Skeletal muscle satellite cell (primary cell): Measurements from ENCODE around the gene NPHP4.
A peak's percentile ranks its signal among the peaks of the same experiment; 100 is the strongest.
"Not testable (repeated sequence)": the region's sequence is repeated elsewhere in the genome, so short reads cannot be mapped to it uniquely, and the experiment has no call there.

Experiments
- H3K27me3 ChIP-seq: 2 replicates; pipeline ENCODE4 v1.7.0; 2013; ENCODE audit warnings: low read length; ENCODE audit not compliant: control insufficient read depth, insufficient read depth
- H3K36me3 ChIP-seq: 2 replicates; pipeline ENCODE4 v1.7.0; 2013; ENCODE audit warnings: mild to moderate bottlenecking, control low read depth, low read length; ENCODE audit not compliant: insufficient read depth
- H3K4me1 ChIP-seq: 2 replicates; pipeline ENCODE4 v1.7.0; 2013; ENCODE audit warnings: low read length; ENCODE audit not compliant: control insufficient read depth, insufficient read depth
- H3K4me2 ChIP-seq: 2 replicates; pipeline ENCODE4 v1.7.0; 2013; ENCODE audit warnings: mild to moderate bottlenecking, low read length
- H3K4me3 ChIP-seq: 2 replicates; pipeline ENCODE4 v1.7.0; 2013; ENCODE audit warnings: low read length
- H3K9ac ChIP-seq: 2 replicates; pipeline ENCODE4 v1.7.0; 2013; ENCODE audit warnings: mild to moderate bottlenecking, low read depth, low read length, moderate library complexity
- H3K9me3 ChIP-seq: replicated peaks from 2 replicates; pipeline ENCODE4 v1.7.0; 2013; ENCODE audit warnings: mild to moderate bottlenecking, control low read depth, low read length

The NPHP4 gene

DNA sequence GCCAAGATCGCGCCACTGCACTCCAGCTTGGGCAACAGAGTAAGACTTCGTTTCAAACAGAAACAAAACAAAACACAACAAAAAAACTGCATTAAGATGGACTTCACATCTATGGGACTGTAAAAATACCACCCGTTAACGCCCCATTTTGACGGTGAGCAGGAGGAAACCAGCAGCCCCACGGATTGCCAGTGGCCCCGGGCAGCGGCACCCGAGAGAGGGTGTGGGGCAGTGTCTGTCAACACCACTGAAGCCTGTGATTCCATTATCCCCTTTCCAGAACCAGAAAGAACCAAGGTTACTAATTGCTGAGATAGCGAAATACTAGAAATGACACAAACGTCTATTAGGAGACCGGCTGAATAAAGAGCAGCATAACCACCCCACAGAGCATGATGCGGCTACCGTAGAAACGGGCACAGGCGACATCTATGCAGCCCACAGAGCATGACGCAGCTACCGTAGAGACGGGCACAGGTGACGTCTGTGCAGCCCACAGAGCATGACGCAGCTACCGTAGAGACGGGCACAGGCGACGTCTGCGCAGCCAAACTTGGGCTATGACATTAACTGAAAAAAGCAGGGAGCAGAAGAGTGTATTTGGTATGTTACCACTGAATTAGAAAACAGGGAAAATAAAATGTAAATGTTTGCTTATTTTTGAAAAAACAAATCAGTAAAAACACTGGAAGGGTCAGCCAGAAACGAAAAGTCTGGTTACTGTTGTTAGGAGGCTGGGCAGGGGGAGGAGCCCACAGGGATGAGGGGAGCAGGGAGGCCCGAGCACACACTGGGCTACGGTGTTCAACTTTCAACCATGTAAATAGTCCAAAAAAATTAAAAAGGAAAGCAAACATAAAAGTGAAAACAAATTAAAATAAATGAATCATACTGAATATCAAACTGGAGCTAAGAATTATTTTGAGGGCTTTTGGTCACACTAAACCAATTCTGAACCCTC, 96.5 kb downstream of the NPHP4 start:
- Histone ChIP-seq H3K27me3 (no peaks in the 10 kb centered on the region), H3K9ac (no peak overlapping the region), H3K4me1 (peaks cover 14% of the 10 kb centered on the region), H3K9me3 (no peaks in the 10 kb centered on the region), H3K36me3 (no peaks in the 10 kb centered on the region), H3K4me2 (no peak overlapping the region), H3K4me3 (no peak overlapping the region)

DNA sequence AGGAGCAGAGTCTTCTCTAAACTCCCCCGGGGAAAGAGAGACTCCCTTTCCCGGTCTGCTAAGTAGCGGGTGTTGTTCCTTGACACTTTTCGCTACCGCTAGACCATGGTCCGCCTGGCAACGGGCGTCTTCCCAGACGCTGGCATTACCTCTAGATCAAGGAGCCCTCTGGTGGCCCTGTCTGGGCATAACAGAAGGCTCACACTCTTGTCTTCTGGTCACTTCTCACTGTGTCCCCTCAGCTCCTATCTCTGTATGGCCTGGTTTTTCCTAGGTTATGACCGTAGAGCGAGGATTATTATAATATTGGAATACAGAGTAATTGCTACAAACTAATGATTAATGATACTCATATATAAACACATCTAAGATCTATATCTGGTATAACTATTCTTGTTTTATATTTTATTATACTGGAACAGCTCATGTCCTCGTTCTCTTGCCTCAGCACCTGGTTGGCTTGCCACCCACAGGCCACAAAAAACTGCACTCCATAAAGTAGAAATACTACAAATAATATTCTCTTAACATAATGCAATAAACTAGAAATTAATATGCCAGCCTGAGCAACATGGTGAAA, 98.4 kb downstream of the NPHP4 start:
- not testable (repeated sequence) for H3K4me3 ChIP-seq, H3K4me2 ChIP-seq, H3K27me3 ChIP-seq, H3K36me3 ChIP-seq, H3K9me3 ChIP-seq, H3K9ac ChIP-seq
- H3K4me1 ChIP-seq, result peaks cover 14% of the 10 kb centered on the region

DNA sequence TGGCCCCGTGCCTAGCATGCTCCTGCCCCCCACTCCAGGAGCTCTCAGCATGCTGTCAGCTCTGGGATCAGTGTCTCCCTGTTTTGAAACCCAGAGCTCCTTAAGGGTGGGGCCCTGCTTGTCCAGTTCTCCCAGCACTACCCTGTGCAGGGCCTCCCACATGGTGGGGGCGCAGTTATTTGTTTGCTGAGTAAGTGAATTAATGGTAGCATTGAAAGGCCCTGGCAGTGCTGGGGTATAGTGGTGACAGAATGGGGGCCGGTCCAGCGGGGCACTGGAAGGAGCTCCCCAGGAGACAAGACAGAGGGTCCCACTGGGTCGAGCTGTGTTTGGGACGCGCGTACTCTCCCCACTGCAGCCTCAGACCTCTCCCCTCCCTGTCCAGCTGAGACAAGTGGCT, 99.9 kb downstream of the NPHP4 start:
- Histone ChIP-seq H3K4me2 (peak overlapping the region; percentile 11), H3K9me3 (no peaks in the 10 kb centered on the region), H3K9ac (no peak overlapping the region), H3K36me3 (no peaks in the 10 kb centered on the region), H3K4me3 (no peak overlapping the region), H3K27me3 (no peaks in the 10 kb centered on the region), H3K4me1 (peaks cover 14% of the 10 kb centered on the region)

DNA sequence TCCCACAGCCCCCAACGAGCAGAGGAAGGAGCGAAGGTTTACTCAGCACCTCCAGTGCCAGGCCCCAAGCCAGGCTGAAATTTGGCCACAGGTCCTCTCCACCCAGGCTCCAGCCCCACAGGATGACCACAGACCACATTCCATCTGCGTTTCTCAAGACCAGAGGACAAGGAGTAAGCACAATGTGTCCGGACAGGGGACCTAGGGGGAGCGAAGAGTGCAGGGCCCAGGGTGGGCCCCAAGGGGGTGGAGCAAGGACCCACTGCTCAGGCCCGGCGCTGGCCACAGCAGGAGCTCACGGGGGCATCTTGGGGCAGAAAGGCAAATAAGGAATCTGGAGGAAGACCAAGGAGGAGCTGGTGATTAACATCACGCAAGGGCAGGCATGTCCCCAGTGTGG, 100.5 kb downstream of the NPHP4 start:
- no peak overlapping the region for H3K4me3 ChIP-seq
- peaks cover 14% of the 10 kb centered on the region for H3K4me1 ChIP-seq
- no peaks in the 10 kb centered on the region for H3K27me3 ChIP-seq
- H3K9me3 ChIP-seq, result no peaks in the 10 kb centered on the region
- H3K4me2 ChIP-seq, result peak overlapping the region; percentile 11
- no peak overlapping the region for H3K9ac ChIP-seq
- no peaks in the 10 kb centered on the region for H3K36me3 ChIP-seq

DNA sequence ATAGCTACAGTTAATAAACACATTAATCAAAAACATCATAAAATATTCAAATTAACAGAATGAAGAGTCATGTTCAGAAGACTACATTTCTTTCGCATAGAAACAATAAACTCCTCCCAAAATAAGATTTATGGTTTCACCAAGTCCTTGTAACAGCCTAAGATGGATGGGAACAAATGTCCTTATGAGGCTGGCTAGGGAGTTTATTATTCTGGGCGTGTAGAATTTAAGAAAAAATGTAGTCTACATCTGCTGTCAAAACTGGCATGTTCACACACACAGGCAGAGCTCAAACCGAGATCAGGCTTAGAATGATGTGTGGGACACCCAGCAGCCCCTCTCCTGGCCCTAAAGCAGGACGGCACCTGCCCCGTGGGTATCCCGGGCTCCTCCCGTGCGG, 101.1 kb downstream of the NPHP4 start:
- no peaks in the 10 kb centered on the region for H3K27me3 ChIP-seq
- no peak overlapping the region for H3K4me3 ChIP-seq
- peak overlapping the region; percentile 11 for H3K4me2 ChIP-seq
- H3K4me1 ChIP-seq, result peaks cover 14% of the 10 kb centered on the region
- H3K36me3 ChIP-seq, result no peaks in the 10 kb centered on the region
- no peak overlapping the region for H3K9ac ChIP-seq
- H3K9me3 ChIP-seq, result no peaks in the 10 kb centered on the region

DNA sequence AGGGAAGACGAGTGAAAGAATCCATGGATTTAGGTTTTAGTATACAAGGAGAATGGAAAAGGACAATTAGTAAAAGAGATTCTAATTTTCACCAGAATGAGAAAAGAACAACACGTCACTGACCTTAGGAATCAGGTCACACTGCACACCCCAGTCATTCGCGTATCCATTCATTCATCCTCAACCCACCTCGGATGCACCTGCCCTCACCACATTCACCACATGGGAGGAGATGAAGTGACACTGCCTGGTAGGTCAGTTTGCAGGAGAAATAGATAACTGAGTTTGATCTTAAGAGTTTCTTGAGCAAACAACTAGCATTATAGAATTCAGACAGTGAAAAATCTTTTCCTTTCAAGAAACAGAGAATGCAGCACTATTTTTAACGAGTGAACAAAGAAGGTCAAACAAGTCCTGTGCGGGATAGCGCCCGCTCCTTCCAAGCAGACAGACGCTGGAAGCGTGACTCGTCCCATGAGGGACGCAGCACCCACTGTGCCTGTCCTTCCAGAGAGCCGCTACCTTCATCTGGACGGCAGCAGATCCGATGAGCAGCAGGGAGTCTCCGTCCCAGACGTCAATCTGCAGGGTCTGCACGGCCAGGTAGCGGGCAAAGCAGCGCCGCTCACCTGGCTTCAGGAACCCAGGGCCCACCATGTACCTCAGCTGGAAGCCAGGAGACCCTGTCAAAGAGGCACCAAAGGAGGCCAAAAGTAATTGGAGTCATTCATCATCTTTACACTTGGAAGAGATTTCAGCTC, 101.7 kb downstream of the NPHP4 start:
- H3K9ac ChIP-seq, result no peak overlapping the region
- no peaks in the 10 kb centered on the region for H3K9me3 ChIP-seq
- H3K4me3 ChIP-seq, result no peak overlapping the region
- peaks cover 14% of the 10 kb centered on the region for H3K4me1 ChIP-seq
- no peaks in the 10 kb centered on the region for H3K36me3 ChIP-seq
- no peak overlapping the region for H3K4me2 ChIP-seq
- no peaks in the 10 kb centered on the region for H3K27me3 ChIP-seq

DNA sequence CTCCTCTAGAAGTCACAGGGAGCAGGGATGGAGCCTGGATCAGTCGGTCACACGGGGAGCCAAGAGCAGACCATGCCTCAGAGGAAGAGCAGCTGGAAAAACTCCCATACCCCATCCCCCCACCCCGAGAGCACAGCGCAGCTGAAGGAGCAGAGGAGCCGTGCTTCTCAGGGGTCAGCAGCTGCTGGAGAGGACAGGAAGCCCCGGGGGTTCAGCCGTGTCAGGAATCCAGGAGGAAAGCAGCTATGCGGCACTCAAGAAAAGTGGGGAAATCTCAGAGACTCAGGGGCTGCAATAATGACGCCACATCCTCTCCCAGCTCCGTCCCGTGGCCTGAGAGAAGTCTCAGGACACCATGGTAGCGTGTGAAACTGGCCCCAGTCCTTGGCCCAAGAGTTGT, 102.3 kb downstream of the NPHP4 start:
- no peak overlapping the region for H3K4me2 ChIP-seq
- H3K4me3 ChIP-seq, result no peak overlapping the region
- H3K36me3 ChIP-seq, result no peaks in the 10 kb centered on the region
- H3K9me3 ChIP-seq, result no peaks in the 10 kb centered on the region
- peaks cover 14% of the 10 kb centered on the region for H3K4me1 ChIP-seq
- H3K9ac ChIP-seq, result no peak overlapping the region
- no peaks in the 10 kb centered on the region for H3K27me3 ChIP-seq

DNA sequence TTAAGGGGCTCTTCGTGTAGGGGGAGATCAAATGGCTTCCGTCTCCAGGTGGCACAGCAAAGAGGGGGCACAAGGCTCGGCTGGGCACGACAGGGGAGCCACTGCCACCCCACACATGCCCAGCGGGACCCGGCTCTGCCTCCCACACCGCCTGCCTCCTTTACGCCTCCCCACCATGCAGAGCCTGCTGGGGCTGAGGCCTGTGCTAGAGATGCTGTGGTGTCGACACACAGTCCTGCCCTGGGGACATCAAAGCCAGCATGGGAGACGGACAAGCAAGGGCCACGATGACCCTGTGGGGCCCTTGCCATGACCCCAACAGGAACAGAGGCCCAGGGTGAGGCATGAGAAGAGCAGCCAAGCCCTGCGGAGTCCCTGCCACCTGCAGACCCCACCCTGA, 102.8 kb downstream of the NPHP4 start:
- Histone ChIP-seq H3K36me3 (no peaks in the 10 kb centered on the region), H3K27me3 (no peaks in the 10 kb centered on the region), H3K9ac (no peak overlapping the region), H3K9me3 (no peaks in the 10 kb centered on the region), H3K4me2 (no peak overlapping the region), H3K4me1 (peaks cover 14% of the 10 kb centered on the region), H3K4me3 (no peak overlapping the region)

DNA sequence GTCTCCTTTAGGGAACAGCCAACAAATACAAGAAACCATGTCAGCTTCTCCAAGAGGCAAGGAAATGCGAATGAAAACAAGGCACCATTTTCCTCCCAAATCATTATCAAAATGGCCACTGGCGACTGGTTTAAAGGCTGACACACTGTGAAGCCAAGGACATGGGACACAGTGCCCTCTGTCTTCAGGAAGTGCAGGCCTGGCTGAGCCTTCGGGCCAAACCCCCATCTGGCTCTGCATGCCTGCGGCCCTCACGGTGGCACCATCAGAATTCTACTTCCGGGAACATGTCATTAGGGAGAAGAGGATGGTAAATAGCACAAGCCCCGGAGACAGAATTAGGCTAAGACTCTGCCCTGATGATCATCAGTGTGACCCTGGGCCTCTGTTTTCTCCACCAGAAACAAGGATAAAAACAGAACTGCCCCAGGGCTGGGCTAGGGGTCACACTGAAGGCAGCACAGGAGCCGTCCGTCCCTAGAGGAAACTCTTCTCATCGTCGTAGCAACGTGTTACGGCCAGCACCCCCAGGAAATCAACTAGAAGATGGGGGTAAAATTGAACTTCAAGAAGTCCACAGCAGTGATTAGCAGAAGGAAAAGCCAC, 103.5 kb downstream of the NPHP4 start:
- Histone ChIP-seq H3K36me3 (no peaks in the 10 kb centered on the region), H3K4me3 (no peak overlapping the region), H3K9me3 (no peaks in the 10 kb centered on the region), H3K9ac (no peak overlapping the region), H3K4me1 (peaks cover 14% of the 10 kb centered on the region), H3K4me2 (no peak overlapping the region), H3K27me3 (no peaks in the 10 kb centered on the region)

DNA sequence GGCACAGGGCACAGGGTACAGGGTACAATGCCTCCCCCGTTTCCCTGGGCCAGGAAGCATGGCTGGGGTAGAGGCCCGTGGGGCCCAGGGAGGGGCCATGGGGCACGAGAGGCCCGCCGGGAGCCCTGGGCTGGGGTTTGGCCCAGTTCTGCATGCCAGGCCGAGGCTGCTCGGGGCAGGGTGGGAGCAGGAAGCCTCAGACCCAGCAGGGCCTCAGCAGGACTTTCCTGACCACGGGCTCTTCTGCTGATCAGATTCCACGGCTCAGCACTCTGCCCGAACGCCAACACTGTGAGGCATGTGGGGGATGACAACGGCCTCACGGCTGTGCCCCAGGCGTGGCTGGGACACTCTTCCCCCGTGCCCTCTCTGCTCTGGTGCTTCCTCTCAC, 104.3 kb downstream of the NPHP4 start:
- no peak overlapping the region for H3K4me3 ChIP-seq
- H3K4me2 ChIP-seq, result no peak overlapping the region
- no peak overlapping the region for H3K9ac ChIP-seq
- no peaks in the 10 kb centered on the region for H3K36me3 ChIP-seq
- H3K4me1 ChIP-seq, result peaks cover 14% of the 10 kb centered on the region
- H3K27me3 ChIP-seq, result no peaks in the 10 kb centered on the region
- H3K9me3 ChIP-seq, result no peaks in the 10 kb centered on the region

DNA sequence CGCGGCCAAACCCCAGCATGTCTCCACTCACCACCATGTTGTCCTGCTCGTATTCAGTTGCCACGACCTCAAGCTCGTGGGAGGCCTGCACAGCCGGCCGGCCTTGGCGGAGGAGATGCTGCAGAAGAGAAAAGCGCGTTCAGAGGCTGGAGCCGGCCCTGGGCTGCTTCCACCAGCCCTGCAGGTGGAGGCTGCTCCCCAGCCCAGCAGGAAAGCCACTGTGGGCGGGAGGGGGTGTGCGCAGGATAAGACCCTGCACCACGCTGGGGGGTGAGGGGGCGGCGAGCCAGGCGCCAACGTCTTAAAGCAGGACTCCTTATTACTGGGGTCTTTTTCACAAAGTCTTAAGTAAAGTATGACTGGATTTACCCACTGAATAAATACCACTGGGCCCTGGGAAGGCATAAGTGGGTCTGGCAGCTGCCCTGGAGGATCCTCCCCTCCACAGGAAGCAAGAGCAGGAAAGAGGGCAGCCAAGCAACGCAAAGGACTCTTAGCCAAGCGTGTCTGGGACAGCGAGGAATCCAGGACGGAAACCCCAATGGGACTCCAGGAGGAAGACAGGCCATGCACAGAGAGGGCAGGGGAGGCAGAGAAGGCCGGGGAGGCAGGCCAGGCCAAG, 104.8 kb downstream of the NPHP4 start:
- Histone ChIP-seq H3K4me3 (no peak overlapping the region), H3K9me3 (no peaks in the 10 kb centered on the region), H3K27me3 (no peaks in the 10 kb centered on the region), H3K4me1 (peaks cover 14% of the 10 kb centered on the region), H3K9ac (no peak overlapping the region), H3K4me2 (no peak overlapping the region), H3K36me3 (no peaks in the 10 kb centered on the region)
